ENCODE results near the gene MATN1.

GRCh38 chr1:30697571-30698376 lies 25.6 kb downstream of the MATN1 start:
- no peak for TF ChIP-seq CTCF (IDR thresholded peaks at IDR 0.05)
- TF ChIP-seq POLR2A (IDR thresholded peaks at IDR 0.05), result no peak

Measured in uterus (tissue), 2 donors.